Memory B cell (primary cell): ENCODE results near the gene VEGFA.

Experiments used
- ATAC-seq: fragments of 150-1000 bp; cut with Tn5 transposase; 2 replicates; pipeline ENCODE4 v1.10.0; 2021; ENCODE audit warnings: low read depth, mild to moderate bottlenecking, moderate library complexity
- DNase-seq, 2 donors: peaks; one replicate each; pipeline ENCODE4 v3.0.0; 2022; ENCODE audit warnings: low spot score in 2 of 2
- H3K27ac Mint-ChIP-seq: one replicate; pipeline ENCODE4 v1.8.0; 2022; ENCODE audit warnings: mild to moderate bottlenecking, moderate library complexity, mixed read lengths
- H3K27me3 Mint-ChIP-seq: one replicate; pipeline ENCODE4 v1.8.0; 2022; ENCODE audit warnings: mixed read lengths
- H3K36me3 Mint-ChIP-seq: one replicate; pipeline ENCODE4 v1.8.0; 2022; ENCODE audit warnings: mild to moderate bottlenecking, mixed read lengths
- H3K4me1 Mint-ChIP-seq: one replicate; pipeline ENCODE4 v1.8.0; 2022; ENCODE audit warnings: mixed read lengths
- H3K4me3 Mint-ChIP-seq: one replicate; pipeline ENCODE4 v1.8.0; 2022; ENCODE audit warnings: mild to moderate bottlenecking, moderate library complexity, mixed read lengths
- H3K9me3 Mint-ChIP-seq: one replicate; pipeline ENCODE4 v1.8.0; 2022; ENCODE audit warnings: mixed read lengths

VEGFA gene

DNA sequence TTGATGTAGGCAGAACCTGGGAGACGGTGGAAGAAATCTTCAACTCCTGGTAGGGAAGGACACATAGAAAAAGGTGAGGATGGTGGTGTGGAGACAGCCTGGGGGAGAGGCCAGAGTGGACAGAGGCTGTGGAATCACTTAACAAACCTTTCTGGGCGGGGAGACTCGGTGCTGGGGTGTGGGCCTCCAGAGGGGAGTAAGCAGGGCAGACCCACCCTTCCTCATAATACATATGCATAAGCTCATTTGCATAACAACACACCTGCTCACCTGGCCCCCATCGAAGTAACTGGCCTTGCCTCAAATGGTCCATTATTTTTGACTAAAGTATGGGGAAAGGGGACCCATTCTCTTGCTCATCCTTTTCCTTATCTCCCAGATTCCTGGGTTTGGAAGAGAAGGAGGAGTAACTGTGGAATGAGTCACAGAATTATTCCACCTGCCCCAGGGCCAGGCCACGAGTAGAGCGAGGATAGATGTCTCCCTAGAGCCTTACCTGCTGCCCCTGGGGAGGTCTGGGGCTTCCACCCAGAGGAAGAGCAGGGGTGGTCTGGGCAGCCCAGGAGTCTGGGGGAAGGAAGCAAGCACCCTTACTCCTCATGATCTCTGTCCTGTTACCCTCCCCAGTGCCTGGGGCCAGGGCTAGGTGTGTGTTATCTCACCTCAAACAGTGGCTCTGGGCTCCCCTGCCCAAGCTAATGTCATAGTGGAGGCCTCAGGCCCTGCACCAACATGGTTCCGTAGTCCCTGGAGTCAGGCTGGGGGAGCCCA is 10.7 kb upstream of the VEGFA start:
- ATAC-seq (no peak), DNase-seq (no peak)
- Mint-ChIP-seq H3K27me3 (no peaks in the 10 kb centered on the region), H3K4me1 (peaks cover 9% of the 10 kb centered on the region), H3K4me3 (no peak overlapping the region), H3K27ac (no peak overlapping the region), H3K36me3 (no peaks in the 10 kb centered on the region), H3K9me3 (no peaks in the 10 kb centered on the region)

DNA sequence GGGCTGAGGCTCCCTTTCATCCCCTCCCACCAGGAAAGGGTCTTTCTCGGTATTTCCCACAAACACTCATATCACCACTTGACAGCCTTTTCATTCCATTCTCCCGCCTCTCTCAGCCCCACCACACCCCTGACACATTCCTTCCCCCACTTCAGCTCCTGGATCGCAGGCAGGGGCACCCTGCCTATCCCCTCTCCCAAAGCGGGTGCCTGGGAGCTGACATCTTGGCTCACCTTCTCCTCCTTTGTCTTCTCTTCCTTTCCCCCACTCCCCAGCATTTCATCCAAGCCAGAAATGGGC is 10.2 kb upstream of the VEGFA start:
- H3K9me3 Mint-ChIP-seq: no peaks in the 10 kb centered on the region
- no peak for ATAC-seq
- H3K4me3 Mint-ChIP-seq: no peak overlapping the region
- peaks cover 1% of the 10 kb centered on the region for H3K27me3 Mint-ChIP-seq
- DNase-seq: no peak
- H3K36me3 Mint-ChIP-seq: no peaks in the 10 kb centered on the region
- H3K27ac Mint-ChIP-seq: no peak overlapping the region
- H3K4me1 Mint-ChIP-seq: peaks cover 9% of the 10 kb centered on the region

DNA sequence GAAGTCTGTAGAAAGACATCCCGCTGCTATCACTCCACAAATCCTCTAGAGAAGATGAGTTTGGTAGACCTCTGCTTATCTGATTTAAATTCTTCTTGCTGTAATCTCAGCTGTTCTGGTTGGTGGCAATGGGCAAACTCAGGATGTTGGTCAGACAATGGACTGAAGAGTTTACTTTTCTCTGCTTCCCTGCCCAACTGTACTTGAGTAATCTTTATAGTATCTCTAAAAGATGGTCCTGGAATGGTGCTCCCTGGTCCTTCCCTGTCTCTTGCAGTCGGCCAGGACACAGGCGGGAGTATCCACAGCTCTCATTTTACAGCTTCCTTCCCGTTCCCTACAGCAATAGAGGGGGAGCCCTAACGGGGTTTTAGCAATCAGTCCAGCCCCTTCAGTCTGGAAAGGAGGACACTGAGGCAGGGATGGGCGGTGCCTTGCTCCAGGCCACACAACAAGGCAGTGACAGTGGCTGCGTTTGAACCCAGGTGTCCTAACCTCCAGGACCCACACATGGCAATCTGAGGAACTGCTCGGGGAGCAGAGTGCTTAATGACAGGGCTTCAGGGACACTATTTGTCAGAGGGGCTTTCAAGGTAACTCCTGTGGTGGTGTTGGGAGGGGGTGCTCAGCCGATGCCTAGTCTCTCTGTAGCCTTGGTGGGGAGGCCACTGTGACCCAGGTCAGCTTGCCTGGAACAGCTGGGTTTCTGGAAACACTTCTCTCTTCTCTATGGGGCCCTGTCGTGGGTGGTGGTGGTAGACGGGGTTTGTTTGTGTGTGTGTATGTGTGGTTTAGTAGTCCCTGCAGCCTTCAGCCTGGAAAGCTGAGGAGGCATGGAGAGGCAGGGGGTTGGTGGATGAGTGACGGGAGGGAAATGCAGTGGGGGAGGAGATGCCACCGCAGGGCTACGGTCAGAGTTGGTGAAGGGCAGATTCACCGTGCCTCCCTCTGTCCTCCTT is 9.5 kb upstream of the VEGFA start:
- Mint-ChIP-seq H3K4me1 (peaks cover 9% of the 10 kb centered on the region), H3K4me3 (no peak overlapping the region), H3K36me3 (no peaks in the 10 kb centered on the region), H3K27ac (no peak overlapping the region), H3K9me3 (no peaks in the 10 kb centered on the region), H3K27me3 (peaks cover 1% of the 10 kb centered on the region)
- no peak for ATAC-seq
- no peak for DNase-seq

DNA sequence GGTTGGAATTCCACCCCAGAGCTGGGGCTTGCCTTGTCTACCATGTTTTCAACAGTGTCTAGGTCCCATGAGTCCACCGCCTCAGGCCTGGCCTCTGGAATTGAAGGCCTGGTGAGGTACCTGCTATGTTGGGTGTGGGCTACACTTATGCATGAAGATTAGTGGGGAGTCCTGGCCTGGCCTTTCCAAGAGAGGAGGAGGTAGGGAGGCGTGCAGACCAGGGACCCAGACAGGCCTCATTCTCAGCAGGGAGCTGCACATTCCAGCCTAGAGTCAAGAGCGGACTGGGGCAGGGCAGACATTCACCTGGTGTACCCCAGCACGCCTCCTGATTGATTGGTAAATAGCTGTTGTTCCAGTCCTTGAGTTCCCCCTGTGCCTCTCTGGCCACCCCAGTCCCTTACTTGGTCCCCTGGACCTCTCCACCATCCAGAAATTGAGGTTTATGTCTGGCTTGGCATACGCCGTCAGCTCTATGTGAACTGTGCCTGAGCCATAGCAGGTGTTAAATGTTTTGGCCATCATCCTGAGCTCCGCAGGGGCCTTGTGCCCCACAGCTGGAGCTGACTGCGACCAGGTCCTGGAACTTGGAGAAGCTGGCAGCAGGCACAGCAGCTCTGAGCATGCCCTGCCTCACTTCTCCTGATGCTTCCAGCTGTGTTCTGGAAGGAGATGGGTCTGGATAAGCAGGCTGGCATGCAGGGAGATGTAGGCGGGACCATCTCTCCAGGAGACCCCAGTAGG is 8.2 kb upstream of the VEGFA start:
- DNase-seq (no peak), ATAC-seq (no peak)
- no peak overlapping the region for H3K27ac Mint-ChIP-seq
- peaks cover 9% of the 10 kb centered on the region for H3K4me1 Mint-ChIP-seq
- no peak overlapping the region for H3K4me3 Mint-ChIP-seq
- no peaks in the 10 kb centered on the region for H3K9me3 Mint-ChIP-seq
- H3K36me3 Mint-ChIP-seq: no peaks in the 10 kb centered on the region
- peaks cover 4% of the 10 kb centered on the region for H3K27me3 Mint-ChIP-seq

DNA sequence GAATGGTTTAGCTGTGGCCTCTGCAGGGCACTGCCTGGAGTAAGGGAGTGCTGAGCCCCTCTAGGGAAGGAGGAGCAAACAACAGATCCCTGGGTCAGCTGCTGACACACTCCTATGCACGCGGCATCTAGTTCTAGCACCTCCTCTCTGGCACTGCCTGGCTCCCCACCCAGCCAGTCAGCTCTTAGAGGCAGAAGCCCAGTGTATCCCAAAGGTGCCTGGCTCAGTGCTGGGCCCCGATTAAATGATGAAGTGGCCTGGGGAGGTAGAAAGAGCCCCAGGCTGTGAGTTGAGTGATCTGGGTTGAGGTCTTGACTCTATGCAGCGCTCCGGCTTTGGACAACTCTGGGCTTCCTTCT is 7.6 kb upstream of the VEGFA start:
- Mint-ChIP-seq H3K4me3 (no peak overlapping the region), H3K9me3 (no peaks in the 10 kb centered on the region), H3K27me3 (peaks cover 5% of the 10 kb centered on the region), H3K27ac (no peak overlapping the region), H3K4me1 (peaks cover 9% of the 10 kb centered on the region), H3K36me3 (no peaks in the 10 kb centered on the region)
- ATAC-seq (no peak), DNase-seq (no peak)

DNA sequence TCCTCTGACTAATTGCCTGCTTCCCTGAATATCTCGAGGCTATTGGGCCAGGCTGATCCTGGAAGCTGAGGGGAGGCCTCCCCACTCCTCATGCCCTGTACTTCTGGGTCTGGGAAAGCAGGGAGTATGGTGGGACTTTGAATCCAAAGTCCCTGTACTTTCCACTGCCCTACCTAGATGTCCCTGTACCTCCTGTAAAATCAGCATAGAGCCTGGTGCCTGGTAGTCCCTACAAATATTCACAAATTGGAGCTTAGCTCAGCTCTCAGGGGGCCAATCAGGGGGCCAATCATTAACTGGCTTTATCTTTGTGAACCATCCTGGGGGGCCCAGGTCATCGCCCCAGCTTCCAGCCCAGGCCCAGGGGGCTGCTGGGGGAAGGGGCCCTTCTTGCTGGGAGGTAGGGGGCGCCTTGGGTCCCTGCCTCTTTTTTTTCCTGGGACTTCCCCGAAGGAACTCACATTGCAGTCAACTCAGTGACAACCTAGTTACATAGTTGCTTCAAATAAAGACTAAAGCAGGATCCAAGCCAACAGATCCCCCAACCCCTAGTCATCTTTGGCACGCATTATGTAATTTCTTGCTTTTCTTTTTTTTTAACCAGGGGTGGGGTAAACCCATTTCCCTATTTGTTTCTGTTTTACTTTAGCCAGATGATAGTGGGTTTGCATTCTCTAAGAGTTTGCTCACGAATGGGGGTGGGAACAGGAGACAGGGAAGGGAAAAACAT is 6.9 kb upstream of the VEGFA start:
- DNase-seq (no peak), ATAC-seq (no peak)
- Mint-ChIP-seq H3K9me3 (no peaks in the 10 kb centered on the region), H3K4me1 (peaks cover 6% of the 10 kb centered on the region), H3K4me3 (no peak overlapping the region), H3K27ac (no peak overlapping the region), H3K36me3 (no peaks in the 10 kb centered on the region), H3K27me3 (peaks cover 5% of the 10 kb centered on the region)

DNA sequence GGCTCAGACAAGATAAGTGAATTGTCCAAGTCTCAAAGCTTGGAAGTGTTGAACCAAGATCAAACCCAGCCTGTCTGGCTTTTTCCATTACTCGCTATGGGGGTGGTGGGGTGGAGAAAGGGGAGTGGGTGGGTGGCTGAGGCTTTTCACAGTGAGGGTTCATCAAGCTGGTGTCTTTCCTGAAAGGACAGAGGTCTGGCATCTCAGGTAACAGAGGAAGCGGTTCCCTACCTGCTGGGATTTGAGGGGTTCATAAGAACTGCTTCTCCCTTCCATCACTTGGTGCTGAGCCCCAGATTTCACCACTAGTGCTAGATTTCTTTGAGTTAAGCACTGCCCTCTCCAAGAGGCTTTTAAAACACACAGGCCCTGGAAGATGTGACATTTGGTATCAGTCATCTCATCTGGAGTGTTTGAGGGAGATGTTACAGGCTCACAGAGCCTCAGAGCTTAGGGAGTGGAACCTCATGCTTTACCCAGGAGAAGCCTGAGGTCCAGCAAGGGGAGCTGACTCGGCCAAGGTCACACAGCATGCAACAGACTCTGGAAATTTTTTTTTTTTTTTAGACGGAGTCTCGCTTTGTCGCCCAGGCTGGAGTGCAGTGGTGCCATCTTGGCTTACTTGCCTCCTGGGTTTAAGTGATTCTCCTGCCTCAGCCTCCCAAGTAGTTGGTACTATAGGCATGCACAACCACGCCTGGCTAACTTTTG is 6.0 kb upstream of the VEGFA start:
- Mint-ChIP-seq H3K4me3 (no peak overlapping the region), H3K27ac (no peak overlapping the region)

DNA sequence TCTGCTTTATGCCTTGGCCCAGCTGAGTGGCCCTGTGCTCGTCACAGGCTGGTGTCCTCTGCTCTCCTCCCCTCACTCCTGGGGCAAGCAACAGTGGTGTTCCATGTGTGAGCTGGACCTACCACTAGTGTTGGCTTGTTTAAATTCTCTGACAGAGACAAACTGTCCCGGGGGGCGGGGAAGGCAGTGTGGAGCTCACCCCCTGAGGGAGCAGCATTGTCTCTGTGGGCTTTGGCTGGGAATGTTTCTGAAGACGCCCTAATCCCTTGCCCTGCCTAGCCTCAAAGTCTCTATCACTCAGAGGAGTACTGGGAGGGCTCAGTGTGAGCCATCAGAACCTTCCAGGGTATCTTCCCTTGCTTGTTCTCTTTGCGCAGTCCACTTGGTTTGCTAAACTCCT is 5.2 kb upstream of the VEGFA start:
- Mint-ChIP-seq H3K36me3 (no peaks in the 10 kb centered on the region), H3K4me1 (peaks cover 3% of the 10 kb centered on the region), H3K27me3 (peaks cover 5% of the 10 kb centered on the region), H3K27ac (no peak overlapping the region), H3K9me3 (no peaks in the 10 kb centered on the region), H3K4me3 (no peak overlapping the region)
- ATAC-seq: no peak
- DNase-seq: no peak

More for the DNA sequence above, 6.0 kb upstream of the VEGFA start:
- no peaks in the 10 kb centered on the region for H3K36me3 Mint-ChIP-seq
- no peaks in the 10 kb centered on the region for H3K9me3 Mint-ChIP-seq
- peaks cover 5% of the 10 kb centered on the region for H3K27me3 Mint-ChIP-seq
- ATAC-seq (no peak), DNase-seq (no peak)
- H3K4me1 Mint-ChIP-seq: peaks cover 2% of the 10 kb centered on the region

DNA sequence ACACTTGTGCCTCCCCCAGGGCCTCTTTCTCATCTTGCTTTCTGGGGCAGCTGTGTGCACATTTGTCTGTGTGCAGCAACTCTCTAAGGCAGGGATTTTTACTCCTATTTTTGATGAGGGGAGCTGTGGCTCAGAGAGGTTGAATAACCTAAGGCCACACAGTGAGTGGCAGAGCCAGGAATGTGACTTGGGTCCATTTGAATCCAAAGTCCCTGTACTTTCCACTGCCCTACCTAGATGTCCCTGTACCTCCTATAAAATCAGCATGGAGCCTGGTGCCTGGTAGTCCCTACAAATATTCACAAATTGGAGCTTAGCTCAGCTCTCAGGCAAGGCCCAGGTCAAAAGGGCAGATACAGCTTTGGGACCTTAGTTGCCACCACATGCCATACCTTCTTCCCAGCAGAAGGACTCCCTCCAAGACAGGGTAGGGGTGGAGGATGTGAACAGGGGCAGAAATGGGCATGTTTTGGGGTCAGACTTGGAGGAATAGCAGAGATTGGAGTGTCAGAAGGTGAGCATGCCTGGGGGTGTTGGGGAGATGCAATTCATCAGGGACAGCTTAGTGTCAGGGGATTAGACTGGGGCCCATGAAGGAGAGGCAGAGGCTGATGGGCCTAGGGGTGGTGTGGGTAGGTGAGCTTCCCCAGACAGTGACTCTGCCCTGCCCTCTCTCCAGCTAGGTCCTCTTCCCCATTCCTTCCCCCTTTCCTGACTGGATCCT is 4.1 kb upstream of the VEGFA start:
- peaks cover 6% of the 10 kb centered on the region for H3K4me1 Mint-ChIP-seq
- peaks cover 7% of the 10 kb centered on the region for H3K27me3 Mint-ChIP-seq
- H3K4me3 Mint-ChIP-seq: no peak overlapping the region
- no peak overlapping the region for H3K27ac Mint-ChIP-seq
- ATAC-seq (no peak), DNase-seq (no peak)
- H3K36me3 Mint-ChIP-seq: no peaks in the 10 kb centered on the region
- no peaks in the 10 kb centered on the region for H3K9me3 Mint-ChIP-seq

DNA sequence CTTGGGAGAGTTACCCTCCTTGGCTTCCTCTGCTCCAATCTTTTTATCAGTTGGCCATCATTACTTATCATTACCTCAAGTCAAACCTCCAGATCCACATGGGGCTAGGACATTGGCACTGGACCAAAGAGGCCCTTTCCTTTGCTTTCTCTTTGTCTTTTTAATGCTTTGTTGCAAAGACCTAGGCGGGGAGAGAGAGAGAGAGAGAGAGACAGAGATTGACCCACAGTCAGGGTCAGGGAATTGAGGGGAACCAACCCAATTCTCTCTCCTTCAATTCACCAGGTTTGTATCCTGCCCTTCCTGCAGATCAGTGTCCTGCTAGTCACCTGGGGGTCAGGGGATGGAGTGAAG is 3.5 kb upstream of the VEGFA start:
- no peaks in the 10 kb centered on the region for H3K9me3 Mint-ChIP-seq
- no peak overlapping the region for H3K4me3 Mint-ChIP-seq
- H3K27ac Mint-ChIP-seq: no peak overlapping the region
- H3K27me3 Mint-ChIP-seq: peaks cover 7% of the 10 kb centered on the region
- no peak for ATAC-seq
- DNase-seq: no peak
- H3K4me1 Mint-ChIP-seq: peaks cover 6% of the 10 kb centered on the region
- no peaks in the 10 kb centered on the region for H3K36me3 Mint-ChIP-seq

DNA sequence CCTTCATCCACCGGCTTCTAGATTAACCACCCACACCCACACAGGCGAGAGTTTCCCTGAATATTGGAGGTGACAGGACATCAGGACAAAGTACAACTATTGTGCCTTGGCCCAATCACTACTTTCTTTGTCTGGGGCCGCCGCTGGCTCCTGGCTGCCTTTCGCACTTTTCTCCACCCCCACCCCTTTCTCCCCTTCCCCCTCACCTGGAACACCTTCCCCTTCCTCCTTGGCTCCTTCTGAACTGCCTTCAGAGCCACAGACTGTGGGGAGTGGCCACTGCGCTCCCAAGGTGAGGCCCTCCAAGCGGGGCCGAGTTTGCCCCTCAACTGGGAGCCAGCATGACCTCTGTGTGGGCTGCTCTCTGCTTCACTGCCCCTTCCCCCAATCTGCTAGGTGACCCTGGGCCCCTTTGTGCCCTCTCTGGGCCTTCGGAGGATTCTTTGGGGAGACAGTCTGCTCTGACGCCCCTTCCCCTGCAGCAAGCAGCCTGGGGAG is 3.0 kb upstream of the VEGFA start:
- Mint-ChIP-seq H3K27me3 (peaks cover 7% of the 10 kb centered on the region), H3K36me3 (no peaks in the 10 kb centered on the region), H3K27ac (no peak overlapping the region), H3K4me1 (peaks cover 6% of the 10 kb centered on the region), H3K4me3 (no peak overlapping the region), H3K9me3 (no peaks in the 10 kb centered on the region)
- ATAC-seq (no peak), DNase-seq (no peak)

DNA sequence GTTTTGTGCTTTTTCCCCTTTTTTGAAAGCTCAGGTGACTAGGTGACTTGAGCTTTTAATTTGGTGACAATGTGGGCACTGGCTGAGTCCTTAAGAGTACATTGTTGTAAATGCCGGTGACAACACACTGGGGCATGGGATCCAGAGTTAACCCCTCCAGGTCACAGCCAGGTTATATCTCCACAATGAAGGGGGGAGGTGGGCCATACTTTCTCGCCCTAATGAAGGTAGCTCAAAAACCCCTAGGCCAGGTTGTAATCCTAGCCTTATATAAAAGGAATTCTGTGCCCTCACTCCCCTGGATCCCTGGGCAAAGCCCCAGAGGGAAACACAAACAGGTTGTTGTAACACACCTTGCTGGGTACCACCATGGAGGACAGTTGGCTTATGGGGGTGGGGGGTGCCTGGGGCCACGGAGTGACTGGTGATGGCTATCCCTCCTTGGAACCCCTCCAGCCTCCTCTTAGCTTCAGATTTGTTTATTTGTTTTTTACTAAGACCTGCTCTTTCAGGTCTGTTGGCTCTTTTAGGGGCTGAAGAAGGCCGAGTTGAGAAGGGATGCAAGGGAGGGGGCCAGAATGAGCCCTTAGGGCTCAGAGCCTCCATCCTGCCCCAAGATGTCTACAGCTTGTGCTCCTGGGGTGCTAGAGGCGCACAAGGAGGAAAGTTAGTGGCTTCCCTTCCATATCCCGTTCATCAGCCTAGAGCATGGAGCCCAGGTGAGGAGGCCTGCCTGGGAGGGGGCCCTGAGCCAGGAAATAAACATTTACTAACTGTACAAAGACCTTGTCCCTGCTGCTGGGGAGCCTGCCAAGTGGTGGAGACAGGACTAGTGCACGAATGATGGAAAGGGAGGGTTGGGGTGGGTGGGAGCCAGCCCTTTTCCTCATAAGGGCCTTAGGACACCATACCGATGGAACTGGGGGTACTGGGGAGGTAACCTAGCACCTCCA is 2.2 kb upstream of the VEGFA start:
- Mint-ChIP-seq H3K4me1 (peaks cover 6% of the 10 kb centered on the region), H3K27ac (no peak overlapping the region), H3K36me3 (no peaks in the 10 kb centered on the region), H3K4me3 (no peak overlapping the region), H3K9me3 (no peaks in the 10 kb centered on the region), H3K27me3 (peaks cover 7% of the 10 kb centered on the region)
- DNase-seq (no peak), ATAC-seq (no peak)
